Esophagus squamous epithelium (tissue), 5 donors: Measurements from ENCODE around the gene PNPO. TPM values are rescaled to one million over a fixed set of nuclear protein-coding genes. Genes with fewer than 3 reads are reported as not detected.

Experiments
- DNase-seq: peaks from one replicate; lab custom pipeline; 2025; lab: John Stamatoyannopoulos, UW
- H3K27ac ChIP-seq, 4 donors: fragments of 200-600 bp; sonication (generic); one replicate each; pipeline ENCODE4 v1.5.1; 2016 to 2019; ENCODE audit warnings: mild to moderate bottlenecking in 1 of 4
- H3K27me3 ChIP-seq, 4 donors: fragments of 200-600 bp; sonication (generic); 1 replicate in 3 of 4; 2 replicates in 1 of 4; pipeline versions ENCODE4 v1.5.1 to v1.6.0; 2017 to 2021; ENCODE audit warnings: antibody characterized with exemption in 1 of 4
- H3K36me3 ChIP-seq, 3 donors: fragments of 200-600 bp; sonication (generic); one replicate each; pipeline ENCODE4 v1.5.1; 2016 to 2019
- H3K4me1 ChIP-seq, 3 donors: fragments of 200-600 bp; sonication (generic); one replicate each; pipeline ENCODE4 v1.5.1; 2017 to 2019
- H3K4me3 ChIP-seq, 4 donors: fragments of 200-600 bp; sonication (generic); 1 replicate in 3 of 4; 2 replicates in 1 of 4; pipeline ENCODE4 v1.5.1; 2016 to 2019; ENCODE audit warnings: mild to moderate bottlenecking in 2 of 4, moderate library complexity in 1 of 4
- H3K9me3 ChIP-seq, 3 donors: fragments of 200-600 bp; sonication (generic); one replicate each; pipeline ENCODE4 v1.5.1; 2016 to 2019
- CTCF ChIP-seq, 6 experiments: fragments of 450-650 bp in 4 of 6; fragments of 200-600 bp in 2 of 6; sonication (generic) in 2 of 6; IDR thresholded peaks; one replicate each; pipeline ENCODE4 v1.5.1; 2016 to 2019; ENCODE audit warnings: antibody characterized with exemption in 6 of 6, mild to moderate bottlenecking in 4 of 6, moderate library complexity in 4 of 6
- POLR2A ChIP-seq, 4 donors: fragments of 450-650 bp; IDR thresholded peaks; one replicate each; pipeline ENCODE4 v1.6.1; 2017; ENCODE audit warnings: antibody characterized with exemption in 4 of 4, mild to moderate bottlenecking in 4 of 4, moderate library complexity in 3 of 4
- WGBS, 2 donors: methylation state at CpG; one replicate each; pipeline ENCODE4 v1.1.5; 2018; 5-methylcytosine and 5-hydroxymethylcytosine counted together
- intact Hi-C: fragments of 100-400 bp; cut with DNase I; formaldehyde crosslinking; loops from one replicate; pipeline ENCODE4 v1.15.0; 2022
- total RNA-seq, 4 donors: library from RNA; depleted of rRNA; stranded (reverse); fragments of >200 nt; gene quantifications; one replicate each; pipeline ENCODE4 v1.1.0, GENCODE V29; 2016
- donor health status: DM: yes; HTN: yes; CAD: no.

Gene PNPO
- total RNA-seq, 4 donors from 2014 or later: 25.6 to 38.6 (median 34.2) TPM

DNA sequence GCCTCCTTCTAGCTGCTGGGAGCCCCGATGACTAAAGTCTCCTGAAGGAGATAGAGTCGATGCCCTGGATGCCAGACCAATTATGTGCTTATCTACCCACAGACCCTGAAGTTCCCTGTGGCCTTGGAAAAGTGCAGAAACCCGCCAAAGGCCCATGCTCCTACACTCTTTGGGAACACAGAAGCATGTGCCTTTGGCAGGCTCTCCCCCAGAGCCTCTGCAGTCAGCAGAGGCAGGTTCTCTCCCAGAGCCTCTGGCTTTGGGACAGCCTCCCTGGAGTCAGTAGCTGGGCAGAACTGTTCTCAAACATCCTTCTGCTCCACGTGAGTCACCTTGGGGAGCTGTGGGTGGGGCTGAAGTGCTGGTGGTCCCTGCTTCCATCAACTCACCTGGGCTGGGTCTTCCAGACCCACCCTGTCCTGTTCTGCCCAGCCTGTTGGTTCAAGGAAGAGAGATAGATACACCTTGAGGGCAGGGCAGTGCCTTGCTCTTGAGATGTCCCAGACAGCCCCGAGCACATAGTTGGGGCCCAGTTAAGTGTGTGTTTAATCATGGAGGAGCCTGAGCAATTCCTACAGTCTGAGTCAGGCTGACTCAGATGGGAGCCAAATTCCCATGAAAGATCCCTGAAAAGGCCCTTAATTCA, 26.4 kb downstream of the PNPO start:
- WGBS, 2 donors: 35 to 36% methylated on average over 2 to 3 of the region's 5 CpGs
- TF ChIP-seq CTCF (IDR thresholded peaks at IDR 0.05): no peak
- TF ChIP-seq POLR2A (IDR thresholded peaks at IDR 0.05): no peak
- no peaks in the 10 kb centered on the region for H3K9me3 ChIP-seq
- intact Hi-C loops: no loop called here
- peaks cover 17 to 59% (median 25%) of the 10 kb centered on the region in 3 donors for H3K4me1 ChIP-seq
- H3K27me3 ChIP-seq: no peaks in the 10 kb centered on the region
- no peaks in the 10 kb centered on the region for H3K36me3 ChIP-seq
- DNase-seq: no peak
- no peak overlapping the region for H3K4me3 ChIP-seq
- peak overlapping the region; percentile 17 to 67 (median 50) for H3K27ac ChIP-seq

- H3K4me1 ChIP-seq: peaks cover 17 to 61% (median 25%) of the 10 kb centered on the region in 3 donors
- no peaks in the 10 kb centered on the region for H3K9me3 ChIP-seq
- H3K4me3 ChIP-seq: no peak overlapping the region
- no peaks in the 10 kb centered on the region for H3K27me3 ChIP-seq
- peaks cover 0 to 11% (median 5%) of the 10 kb centered on the region in 3 donors for H3K36me3 ChIP-seq
- 87 to 91% methylated on average over 5 of the region's 5 CpGs for WGBS, 2 donors
- no peak overlapping the region for H3K27ac ChIP-seq
- intact Hi-C loops: no loop called here
- TF ChIP-seq POLR2A (IDR thresholded peaks at IDR 0.05) (no peak), CTCF (IDR thresholded peaks at IDR 0.05) (no peak)
- DNase-seq: no peak
These were observed 27.5 kb downstream of the PNPO start for GRCh38 chr17:47968836-47969235.

GRCh38 chr17:47969930-47970724, 28.8 kb downstream of the PNPO start:
- no peaks in the 10 kb centered on the region for H3K27me3 ChIP-seq
- peaks cover 2 to 23% (median 17%) of the 10 kb centered on the region in 3 donors for H3K36me3 ChIP-seq
- 53 to 73% methylated on average over 10 to 13 of the region's 15 CpGs for WGBS, 2 donors
- H3K4me3 ChIP-seq: peak overlapping the region; percentile 15 to 93 (median 88)
- no peak for DNase-seq
- H3K9me3 ChIP-seq: no peaks in the 10 kb centered on the region
- H3K4me1 ChIP-seq: peaks cover 17 to 61% (median 25%) of the 10 kb centered on the region in 3 donors
- intact Hi-C loops: no loop called here
- TF ChIP-seq CTCF (IDR thresholded peaks at IDR 0.05): no peak
- no peak for TF ChIP-seq POLR2A (IDR thresholded peaks at IDR 0.05)
- peak overlapping the region in 3 of 4 donors; percentile 0 to 51 (median 21) for H3K27ac ChIP-seq

DNA sequence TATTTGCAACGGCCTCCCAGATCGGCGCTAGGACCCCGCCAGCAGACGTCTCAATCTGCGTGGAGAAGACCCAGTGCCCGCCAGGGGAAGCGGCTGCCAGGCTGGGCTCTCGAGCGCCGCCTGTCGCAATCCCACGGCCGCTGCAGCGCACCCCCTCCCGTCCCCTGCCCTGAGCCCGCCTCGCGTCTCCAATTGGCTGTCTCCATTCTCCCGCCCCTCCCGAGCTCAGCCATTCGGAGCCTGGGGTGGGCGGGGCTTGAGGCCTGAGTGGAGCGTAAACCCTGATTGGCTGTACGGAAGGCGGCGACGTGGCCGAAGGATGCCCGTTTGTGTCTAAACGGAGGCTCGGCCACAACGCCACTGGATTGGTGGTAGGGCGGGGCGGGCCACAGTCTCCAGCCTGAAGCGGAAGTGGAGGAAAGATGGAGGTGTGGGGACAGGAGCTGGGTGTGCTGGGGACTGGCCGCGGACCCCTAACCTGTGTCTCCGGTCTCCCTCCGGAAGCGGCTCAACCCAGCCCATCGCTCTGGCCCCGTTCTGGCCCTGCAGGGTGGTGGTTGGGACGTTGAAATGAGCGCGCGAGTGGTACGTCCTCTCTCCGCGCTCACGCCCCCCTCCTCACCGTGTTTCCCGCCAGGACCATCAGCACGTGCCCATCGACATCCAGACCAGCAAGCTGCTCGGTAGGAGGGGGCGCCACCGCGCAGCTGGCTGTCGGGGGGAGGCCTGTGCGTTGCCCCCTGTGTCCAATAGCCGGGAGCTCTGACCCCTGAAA, 29.5 kb downstream of the PNPO start, which contains the start of gene CDK5RAP3:
TSS of gene CDK5RAP3 (plus strand) at position 389 of the 775 bp plus-strand sequence. CDS start at position 423, 34 bp downstream.
- peak; percentile 99 for DNase-seq
- WGBS, 2 donors: 0 to 1% methylated on average over 1 to 35 of the region's 62 CpGs
- intact Hi-C loops: no loop called here

More for the DNA sequence above, 29.5 kb downstream of the PNPO start, which contains the start of gene CDK5RAP3:
- TF ChIP-seq CTCF (IDR thresholded peaks at IDR 0.05) (peak; percentile 89 to 99 (median 98)), POLR2A (IDR thresholded peaks at IDR 0.05) (peak in 2 of 4 donors; percentile 75 to 80)
- Histone ChIP-seq H3K4me1 (peaks cover 17 to 54% (median 20%) of the 10 kb centered on the region in 3 donors), H3K27me3 (no peaks in the 10 kb centered on the region), H3K9me3 (no peaks in the 10 kb centered on the region), H3K4me3 (peak within 1 kb of the TSS; percentile 57 to 93 (median 88)), H3K36me3 (peaks cover 10 to 31% (median 25%) of the 10 kb centered on the region in 3 donors), H3K27ac (peak within 1 kb of the TSS; percentile 83 to 93 (median 88))
